NB4 (cell line): ENCODE measurements around the gene ATG13.

Source experiments
- DNase-seq: peaks from one replicate; pipeline ENCODE4 v3.0.0; 2010; ENCODE audit warnings: low read depth
- H3K4me3 ChIP-seq: one replicate; pipeline ENCODE4 v1.5.1; 2011; ENCODE audit warnings: mild to moderate bottlenecking, low read depth, low read length, moderate library complexity
- CTCF ChIP-seq: IDR thresholded peaks from one replicate; pipeline ENCODE4 v1.5.1; 2012; ENCODE audit warnings: low read depth, low read length
- MAX ChIP-seq: IDR thresholded peaks from 2 replicates; pipeline ENCODE4 v1.6.1; 2011; ENCODE audit warnings: low read depth, low read length
- MYC ChIP-seq: IDR thresholded peaks from 2 replicates; pipeline ENCODE4 v1.6.1; 2011; ENCODE audit warnings: low read depth, low read length
- POLR2A ChIP-seq: IDR thresholded peaks from 2 replicates; pipeline ENCODE4 v1.6.1; 2011; ENCODE audit warnings: mild to moderate bottlenecking; ENCODE audit not compliant: insufficient read length; ENCODE audit errors: extremely low read depth

ATG13 gene

GRCh38 chr11:46721286-46721685 is 103.9 kb downstream of the ATG13 start:
- TF ChIP-seq MYC (no peak), CTCF (no peak)
- no peak for DNase-seq
- H3K4me3 ChIP-seq, result no peak overlapping the region

GRCh38 chr11:46722566-46723358 is 105.4 kb downstream of the ATG13 start:
- TF ChIP-seq MAX, result no peak
- TF ChIP-seq POLR2A, result no peak
- no peak for TF ChIP-seq CTCF
- H3K4me3 ChIP-seq, result no peak overlapping the region
- peak; percentile 18 for DNase-seq

GRCh38 chr11:46723359-46723680 is 106.0 kb downstream of the ATG13 start:
- no peak for DNase-seq
- no peak for TF ChIP-seq MYC
- no peak for TF ChIP-seq MAX
- TF ChIP-seq CTCF, result no peak
- TF ChIP-seq POLR2A, result no peak
- H3K4me3 ChIP-seq, result no peak overlapping the region

- H3K4me3 ChIP-seq, result no peak overlapping the region
- peak; percentile 26 for DNase-seq
- TF ChIP-seq MAX (no peak), POLR2A (no peak), CTCF (no peak), MYC (no peak)
Measured at GRCh38 chr11:46724088-46724487, 106.7 kb downstream of the ATG13 start.
